ENCODE measurements around the gene KIAA1614. TPM values are rescaled to one million over a fixed set of nuclear protein-coding genes. Genes with fewer than 3 reads are reported as not detected.

The KIAA1614 gene
- total RNA-seq, 1 donor from 2014 or later: 13.0 TPM

- intact Hi-C loops (cut with DNase I): no loop called here
- TF ChIP-seq POLR2AphosphoS5 (IDR thresholded peaks at IDR 0.05; ENCODE audit: insufficient read depth in 1 of 2, low read depth in 1 of 2): no peak
- no peak for TF ChIP-seq POLR2A (IDR thresholded peaks at IDR 0.05)
- no peak for TF ChIP-seq CTCF (IDR thresholded peaks at IDR 0.05)
- no peak for DNase-seq (ENCODE audit: extremely low spot score in 2 of 2)
- Histone ChIP-seq H3K9me3 (no peaks in the 10 kb centered on the region), H3K27me3 (no peaks in the 10 kb centered on the region), H3K4me3 (no peak overlapping the region), H3K4me1 (peaks cover 34% of the 10 kb centered on the region), H3K27ac (peak overlapping the region; percentile 48), H3K36me3 (peaks cover 0 to 23% of the 10 kb centered on the region in 2 donors)
Observed at GRCh38 chr1:180946056-180946455, 33.4 kb downstream of the KIAA1614 start.

- Histone ChIP-seq H3K27me3 (no peaks in the 10 kb centered on the region), H3K9me3 (no peaks in the 10 kb centered on the region), H3K4me3 (no peak overlapping the region), H3K27ac (peak overlapping the region; percentile 48), H3K4me1 (peaks cover 36% of the 10 kb centered on the region), H3K36me3 (peaks cover 0 to 23% of the 10 kb centered on the region in 2 donors)
- intact Hi-C loops (cut with DNase I): no loop called here
- TF ChIP-seq POLR2A (IDR thresholded peaks at IDR 0.05) (no peak), CTCF (IDR thresholded peaks at IDR 0.05) (no peak), POLR2AphosphoS5 (IDR thresholded peaks at IDR 0.05; ENCODE audit: insufficient read depth in 1 of 2, low read depth in 1 of 2) (no peak)
- DNase-seq (ENCODE audit: extremely low spot score in 2 of 2): no peak
Observed at GRCh38 chr1:180946541-180947498, 34.1 kb downstream of the KIAA1614 start.

GRCh38 chr1:180947499-180947885 lies 34.8 kb downstream of the KIAA1614 start:
- Histone ChIP-seq H3K9me3 (no peaks in the 10 kb centered on the region), H3K4me3 (no peak overlapping the region), H3K36me3 (peaks cover 0 to 23% of the 10 kb centered on the region in 2 donors), H3K4me1 (peaks cover 43% of the 10 kb centered on the region), H3K27ac (no peak overlapping the region), H3K27me3 (no peaks in the 10 kb centered on the region)
- DNase-seq (ENCODE audit: extremely low spot score in 2 of 2): no peak
- intact Hi-C loops (cut with DNase I): no loop called here
- TF ChIP-seq POLR2AphosphoS5 (IDR thresholded peaks at IDR 0.05; ENCODE audit: insufficient read depth in 1 of 2, low read depth in 1 of 2) (no peak), POLR2A (IDR thresholded peaks at IDR 0.05) (no peak), CTCF (IDR thresholded peaks at IDR 0.05) (no peak)

- peaks cover 49% of the 10 kb centered on the region for H3K4me1 ChIP-seq
- H3K27me3 ChIP-seq: no peaks in the 10 kb centered on the region
- H3K9me3 ChIP-seq: no peaks in the 10 kb centered on the region
- TF ChIP-seq POLR2AphosphoS5 (IDR thresholded peaks at IDR 0.05; ENCODE audit: insufficient read depth in 1 of 2, low read depth in 1 of 2) (no peak), POLR2A (IDR thresholded peaks at IDR 0.05) (no peak), CTCF (IDR thresholded peaks at IDR 0.05) (no peak)
- H3K36me3 ChIP-seq: peaks cover 0 to 23% of the 10 kb centered on the region in 2 donors
- no peak for DNase-seq (ENCODE audit: extremely low spot score in 2 of 2)
- no peak overlapping the region for H3K27ac ChIP-seq
- intact Hi-C loops (cut with DNase I): no loop called here
- no peak overlapping the region for H3K4me3 ChIP-seq
Observed at GRCh38 chr1:180947901-180948640, 35.4 kb downstream of the KIAA1614 start.

All from vagina (tissue), 2 donors.